KMS-11 (cell line): ENCODE results near the gene CACNA1S.
A peak's percentile ranks its signal among the peaks of the same experiment; 100 is the strongest.

Source experiments
- H2AFZ ChIP-seq: fragments of 200-600 bp; sonication (generic); 2 replicates; pipeline ENCODE4 v1.6.1; 2016; ENCODE audit warnings: antibody characterized with exemption, mixed run types, low read depth
- H3K27ac ChIP-seq: fragments of 200-600 bp; sonication (generic); 2 replicates; pipeline ENCODE4 v1.6.1; 2016; ENCODE audit warnings: mild to moderate bottlenecking, mixed run types
- H3K27me3 ChIP-seq: fragments of 200-600 bp; sonication (generic); 2 replicates; pipeline ENCODE4 v1.6.1; 2017; ENCODE audit warnings: mild to moderate bottlenecking, low read depth, mixed run types, moderate library complexity; ENCODE audit not compliant: insufficient read depth
- H3K36me3 ChIP-seq: fragments of 200-600 bp; sonication (generic); 2 replicates; pipeline ENCODE4 v1.6.1; 2017; ENCODE audit warnings: mild to moderate bottlenecking, mixed run types; ENCODE audit not compliant: insufficient read depth
- H3K4me1 ChIP-seq: fragments of 200-600 bp; sonication (generic); 2 replicates; pipeline ENCODE4 v1.6.1; 2016; ENCODE audit warnings: mild to moderate bottlenecking, low read depth, mixed run types; ENCODE audit not compliant: poor library complexity, severe bottlenecking
- H3K4me2 ChIP-seq: fragments of 200-600 bp; sonication (generic); 2 replicates; pipeline ENCODE4 v1.7.0; 2016; ENCODE audit warnings: mild to moderate bottlenecking, mixed run types
- H3K4me3 ChIP-seq: fragments of 200-600 bp; sonication (generic); IDR thresholded peaks from 2 replicates; pipeline ENCODE4 v1.6.1; 2017; ENCODE audit warnings: low read depth, low read length, mixed read lengths; ENCODE audit not compliant: insufficient read depth
- H3K79me2 ChIP-seq: fragments of 200-600 bp; sonication (generic); 2 replicates; pipeline ENCODE4 v1.6.1; 2016; ENCODE audit warnings: low read depth, mixed run types; ENCODE audit not compliant: insufficient read depth
- H3K9ac ChIP-seq: fragments of 200-600 bp; sonication (generic); 2 replicates; pipeline ENCODE4 v1.6.1; 2016; ENCODE audit warnings: mild to moderate bottlenecking, mixed run types
- H4K20me1 ChIP-seq: fragments of 200-600 bp; sonication (generic); 2 replicates; pipeline ENCODE4 v1.6.1; 2016; ENCODE audit warnings: mild to moderate bottlenecking, mixed run types; ENCODE audit not compliant: insufficient read depth
- TF ChIP-seq, protein P1 (sequence below): fragments of 200-600 bp; sonication (generic); conservative IDR thresholded peaks from 2 replicates; pipeline ENCODE4 v1.6.1; 2017; ENCODE audit warnings: low read depth, mild to moderate bottlenecking, antibody characterized with exemption, low read length, moderate library complexity, mixed read lengths

CACNA1S gene

GRCh38 chr1:201048521-201048920 is 63.7 kb downstream of the CACNA1S start:
- no peaks in the 10 kb centered on the region for H3K27me3 ChIP-seq

GRCh38 chr1:201044119-201044518 is 68.1 kb downstream of the CACNA1S start:
- Histone ChIP-seq H3K9ac (no peak overlapping the region), H3K79me2 (no peaks in the 10 kb centered on the region), H3K27ac (no peak overlapping the region)

More at GRCh38 chr1:201048521-201048920, 63.7 kb downstream of the CACNA1S start:
- Histone ChIP-seq H4K20me1 (no peaks in the 10 kb centered on the region), H3K9ac (no peak overlapping the region), H3K4me3 (no peak overlapping the region), H3K4me1 (no peaks in the 10 kb centered on the region), H3K36me3 (no peaks in the 10 kb centered on the region), H3K79me2 (no peaks in the 10 kb centered on the region), H3K27ac (no peak overlapping the region), H2AFZ (no peak overlapping the region), H3K4me2 (no peak overlapping the region)
- TF ChIP-seq, protein P1, sequence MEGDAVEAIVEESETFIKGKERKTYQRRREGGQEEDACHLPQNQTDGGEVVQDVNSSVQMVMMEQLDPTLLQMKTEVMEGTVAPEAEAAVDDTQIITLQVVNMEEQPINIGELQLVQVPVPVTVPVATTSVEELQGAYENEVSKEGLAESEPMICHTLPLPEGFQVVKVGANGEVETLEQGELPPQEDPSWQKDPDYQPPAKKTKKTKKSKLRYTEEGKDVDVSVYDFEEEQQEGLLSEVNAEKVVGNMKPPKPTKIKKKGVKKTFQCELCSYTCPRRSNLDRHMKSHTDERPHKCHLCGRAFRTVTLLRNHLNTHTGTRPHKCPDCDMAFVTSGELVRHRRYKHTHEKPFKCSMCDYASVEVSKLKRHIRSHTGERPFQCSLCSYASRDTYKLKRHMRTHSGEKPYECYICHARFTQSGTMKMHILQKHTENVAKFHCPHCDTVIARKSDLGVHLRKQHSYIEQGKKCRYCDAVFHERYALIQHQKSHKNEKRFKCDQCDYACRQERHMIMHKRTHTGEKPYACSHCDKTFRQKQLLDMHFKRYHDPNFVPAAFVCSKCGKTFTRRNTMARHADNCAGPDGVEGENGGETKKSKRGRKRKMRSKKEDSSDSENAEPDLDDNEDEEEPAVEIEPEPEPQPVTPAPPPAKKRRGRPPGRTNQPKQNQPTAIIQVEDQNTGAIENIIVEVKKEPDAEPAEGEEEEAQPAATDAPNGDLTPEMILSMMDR = no peak

GRCh38 chr1:201042779-201043461 is 69.3 kb downstream of the CACNA1S start:
- Histone ChIP-seq H3K4me2 (no peak overlapping the region), H3K4me3 (no peak overlapping the region)
- TF ChIP-seq, protein P1 = peak; percentile 99

More at GRCh38 chr1:201044119-201044518, 68.1 kb downstream of the CACNA1S start:
- Histone ChIP-seq H3K4me1 (peaks cover 4% of the 10 kb centered on the region), H2AFZ (no peak overlapping the region), H3K36me3 (no peaks in the 10 kb centered on the region), H3K4me2 (no peak overlapping the region), H3K4me3 (no peak overlapping the region), H4K20me1 (no peaks in the 10 kb centered on the region), H3K27me3 (no peaks in the 10 kb centered on the region)
- TF ChIP-seq, protein P1 = no peak

GRCh38 chr1:201041011-201041410 is 71.2 kb downstream of the CACNA1S start:
- Histone ChIP-seq H2AFZ (no peak overlapping the region), H3K36me3 (no peaks in the 10 kb centered on the region), H3K4me2 (no peak overlapping the region), H3K4me3 (no peak overlapping the region), H3K9ac (no peak overlapping the region), H3K79me2 (no peaks in the 10 kb centered on the region), H3K4me1 (peaks cover 4% of the 10 kb centered on the region), H3K27me3 (no peaks in the 10 kb centered on the region), H3K27ac (no peak overlapping the region), H4K20me1 (no peaks in the 10 kb centered on the region)
- TF ChIP-seq, protein P1 = no peak

More at GRCh38 chr1:201042779-201043461, 69.3 kb downstream of the CACNA1S start:
- Histone ChIP-seq H3K36me3 (no peaks in the 10 kb centered on the region), H3K27ac (no peak overlapping the region), H4K20me1 (no peaks in the 10 kb centered on the region), H3K4me1 (peaks cover 4% of the 10 kb centered on the region), H3K9ac (no peak overlapping the region), H3K27me3 (no peaks in the 10 kb centered on the region), H2AFZ (peak overlapping the region; percentile 2; the same call in 1 of the 2 replicates), H3K79me2 (no peaks in the 10 kb centered on the region)
